Pulmonary artery endothelial cell (primary cell): Measurements from ENCODE around the gene KRTAP19-6. TPM values are rescaled to one million over a fixed set of nuclear protein-coding genes. Genes with fewer than 3 reads are reported as not detected.
"Not testable (repeated sequence)": the region's sequence is repeated elsewhere in the genome, so short reads cannot be mapped to it uniquely, and the experiment has no call there.

Experiments used
- DNase-seq: peaks from one replicate; pipeline ENCODE4 v3.0.0-alpha.2; 2011; ENCODE audit warnings: low read depth, low spot score
- total RNA-seq: library from RNA; depleted of rRNA; stranded (reverse); fragments of >200 nt; gene quantifications from 2 replicates; pipeline ENCODE4 v1.2.3, GENCODE V29; 2014

Gene KRTAP19-6
- total RNA-seq: not detected in 2 replicates

GRCh38 chr21:30541764-30542163 is at the start of gene KRTAP19-6:
Gene KRTAP19-6 (minus strand): TSS chr21:30541864. CDS start chr21:30541833, 31 bp downstream.
- DNase-seq: no peak

- DNase-seq: no peak
Measured at GRCh38 chr21:30590297-30590696, 48.6 kb upstream of the KRTAP19-6 start, which contains the start of gene KRTAP22-2. Gene KRTAP22-2 (minus strand): TSS chr21:30590397.

GRCh38 chr21:30582870-30583269 is 41.2 kb upstream of the KRTAP19-6 start:
- DNase-seq: no peak

- DNase-seq: no peak
Measured at GRCh38 chr21:30580132-30580531, 38.5 kb upstream of the KRTAP19-6 start.

- DNase-seq: no peak
Measured at GRCh38 chr21:30579346-30579745, 37.7 kb upstream of the KRTAP19-6 start.

- no peak for DNase-seq
Measured at GRCh38 chr21:30577766-30578165, 36.1 kb upstream of the KRTAP19-6 start.

GRCh38 chr21:30567617-30568016 is 26.0 kb upstream of the KRTAP19-6 start:
- DNase-seq: no peak

- DNase-seq: no peak
Measured at GRCh38 chr21:30563630-30564029, 22.0 kb upstream of the KRTAP19-6 start.

GRCh38 chr21:30563072-30563471 is 21.4 kb upstream of the KRTAP19-6 start:
- DNase-seq: no peak

GRCh38 chr21:30561957-30562356 is 20.3 kb upstream of the KRTAP19-6 start:
- DNase-seq: no peak

GRCh38 chr21:30561264-30561895 is 19.7 kb upstream of the KRTAP19-6 start, which contains the start of gene KRTAP19-7:
Gene KRTAP19-7 (minus strand): TSS chr21:30561314. CDS start chr21:30561289, 25 bp downstream.
- DNase-seq: no peak

- DNase-seq: no peak
Measured at GRCh38 chr21:30555095-30555494, 13.4 kb upstream of the KRTAP19-6 start.

- DNase-seq: no peak
Measured at GRCh38 chr21:30552782-30553181, 11.1 kb upstream of the KRTAP19-6 start.

- no peak for DNase-seq
Measured at GRCh38 chr21:30518876-30519275, 22.8 kb downstream of the KRTAP19-6 start.

GRCh38 chr21:30515681-30516080 is 26.0 kb downstream of the KRTAP19-6 start:
- DNase-seq: no peak

GRCh38 chr21:30505621-30506205 is 36.0 kb downstream of the KRTAP19-6 start:
- DNase-seq: not testable (repeated sequence)

- no peak for DNase-seq
Measured at GRCh38 chr21:30502041-30502440, 39.6 kb downstream of the KRTAP19-6 start, which contains the start of gene KRTAP19-5. Gene KRTAP19-5 (minus strand): TSS chr21:30502141. CDS start chr21:30502090, 51 bp downstream.

- DNase-seq: no peak
Measured at GRCh38 chr21:30497065-30497464, 44.6 kb downstream of the KRTAP19-6 start, which contains the start of gene KRTAP19-4. Gene KRTAP19-4 (minus strand): TSS chr21:30497165. CDS start chr21:30497110, 55 bp downstream.

- DNase-seq: no peak
Measured at GRCh38 chr21:30491963-30492428, 49.7 kb downstream of the KRTAP19-6 start, which contains the start of gene KRTAP19-3. Gene KRTAP19-3 (minus strand): TSS chr21:30492013. CDS start chr21:30491957, 56 bp downstream.
